ENCODE data around the gene CAP2. TPM values are rescaled to one million over a fixed set of nuclear protein-coding genes. Genes with fewer than 3 reads are reported as not detected.

CAP2 gene
- total and polyA plus RNA-seq, 12 donors = 42.0 to 211 (median 156) TPM

GRCh38 chr6:17450832-17451231 lies 57.4 kb downstream of the CAP2 start:
- intact Hi-C loops (cut with DNase I) = no loop called here
- H3K27ac ChIP-seq = no peak overlapping the region
- ATAC-seq = no peak

DNA sequence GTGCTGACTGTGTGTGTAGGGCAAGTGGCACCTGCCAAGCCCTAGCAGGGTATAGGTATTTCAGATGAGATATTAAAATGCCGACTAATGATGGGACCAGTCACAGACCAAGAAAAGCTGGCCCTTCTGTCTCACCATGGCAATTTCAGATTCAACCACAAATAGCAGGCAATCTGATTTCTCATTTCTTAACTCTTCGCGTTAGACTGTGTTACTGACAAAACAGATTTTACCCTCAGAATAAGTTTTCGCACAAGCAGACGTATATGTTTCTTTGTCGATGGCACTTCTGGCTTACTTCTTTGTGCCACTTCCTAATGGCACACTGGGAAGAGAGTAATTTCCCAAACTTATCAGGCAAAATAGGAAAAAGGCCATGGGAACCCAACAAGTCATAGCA lies 58.7 kb downstream of the CAP2 start:
- DNase-seq = no peak
- TF ChIP-seq, protein P1, sequence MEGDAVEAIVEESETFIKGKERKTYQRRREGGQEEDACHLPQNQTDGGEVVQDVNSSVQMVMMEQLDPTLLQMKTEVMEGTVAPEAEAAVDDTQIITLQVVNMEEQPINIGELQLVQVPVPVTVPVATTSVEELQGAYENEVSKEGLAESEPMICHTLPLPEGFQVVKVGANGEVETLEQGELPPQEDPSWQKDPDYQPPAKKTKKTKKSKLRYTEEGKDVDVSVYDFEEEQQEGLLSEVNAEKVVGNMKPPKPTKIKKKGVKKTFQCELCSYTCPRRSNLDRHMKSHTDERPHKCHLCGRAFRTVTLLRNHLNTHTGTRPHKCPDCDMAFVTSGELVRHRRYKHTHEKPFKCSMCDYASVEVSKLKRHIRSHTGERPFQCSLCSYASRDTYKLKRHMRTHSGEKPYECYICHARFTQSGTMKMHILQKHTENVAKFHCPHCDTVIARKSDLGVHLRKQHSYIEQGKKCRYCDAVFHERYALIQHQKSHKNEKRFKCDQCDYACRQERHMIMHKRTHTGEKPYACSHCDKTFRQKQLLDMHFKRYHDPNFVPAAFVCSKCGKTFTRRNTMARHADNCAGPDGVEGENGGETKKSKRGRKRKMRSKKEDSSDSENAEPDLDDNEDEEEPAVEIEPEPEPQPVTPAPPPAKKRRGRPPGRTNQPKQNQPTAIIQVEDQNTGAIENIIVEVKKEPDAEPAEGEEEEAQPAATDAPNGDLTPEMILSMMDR (IDR thresholded peaks at IDR 0.05) = no peak
- no peaks in the 10 kb centered on the region for H3K36me3 ChIP-seq
- H3K27ac ChIP-seq = no peak overlapping the region
- no peaks in the 10 kb centered on the region for H3K27me3 ChIP-seq
- no peaks in the 10 kb centered on the region for H3K9me3 ChIP-seq
- no peak overlapping the region for H3K4me3 ChIP-seq
- intact Hi-C loops (cut with DNase I) = no loop called here
- ATAC-seq = no peak
- H3K4me1 ChIP-seq = peaks cover 0 to 16% (median 0%) of the 10 kb centered on the region in 9 donors
- WGBS, 2 donors = 93 to 97% methylated on average over 6 of the region's 6 CpGs

More at GRCh38 chr6:17450832-17451231, 57.4 kb downstream of the CAP2 start:
- H3K9me3 ChIP-seq = no peaks in the 10 kb centered on the region
- TF ChIP-seq, protein P1 (IDR thresholded peaks at IDR 0.05) = no peak
- 19% methylated on average over 5 of the region's 5 CpGs for WGBS, 2 donors
- peaks cover 0 to 11% (median 0%) of the 10 kb centered on the region in 9 donors for H3K4me1 ChIP-seq
- no peaks in the 10 kb centered on the region for H3K27me3 ChIP-seq
- DNase-seq = no peak
- H3K36me3 ChIP-seq = no peaks in the 10 kb centered on the region
- no peak overlapping the region for H3K4me3 ChIP-seq

DNA sequence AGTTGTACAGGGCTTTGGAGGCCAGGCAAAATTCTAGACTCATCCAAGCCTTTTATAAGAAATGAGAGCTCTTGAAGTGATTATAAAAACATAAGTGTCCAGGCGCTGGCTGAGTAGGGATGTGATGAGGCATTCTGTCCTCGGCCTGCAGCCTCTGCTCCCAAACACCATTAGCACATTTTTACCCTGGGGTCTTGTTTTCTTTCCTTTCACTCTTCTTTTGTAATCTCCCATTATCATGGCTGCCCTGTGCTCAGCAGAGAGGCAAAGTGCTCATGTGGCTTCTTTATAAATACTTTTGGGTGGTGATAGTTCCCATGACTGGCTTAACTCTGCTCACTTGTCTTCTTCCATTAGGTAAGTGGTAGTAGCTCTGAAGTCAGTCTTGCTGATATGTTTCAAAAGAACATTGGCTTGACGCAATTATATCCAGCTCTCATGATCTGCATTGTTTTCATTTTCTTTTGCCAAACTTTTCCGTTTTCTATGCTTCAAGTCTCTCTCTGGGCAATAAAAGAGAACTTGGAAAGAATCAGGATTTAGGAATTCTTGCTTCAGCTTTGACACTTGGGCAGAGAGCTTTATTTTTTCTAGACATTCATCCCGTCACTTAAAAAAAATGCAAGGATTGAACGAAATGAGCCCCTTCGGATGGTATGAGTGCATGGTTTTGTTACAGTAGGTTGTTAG lies 61.1 kb downstream of the CAP2 start:
- no peak overlapping the region for H3K4me3 ChIP-seq
- peak in 6 of 8 donors; percentile 61 to 70 (median 66) for ATAC-seq
- WGBS, 2 donors = 57 to 74% methylated on average over 7 of the region's 7 CpGs
- intact Hi-C loops (cut with DNase I) = no loop called here
- H3K27me3 ChIP-seq = no peaks in the 10 kb centered on the region
- TF ChIP-seq, protein P1 (IDR thresholded peaks at IDR 0.05) = no peak
- H3K27ac ChIP-seq = peak overlapping the region in 2 of 10 donors; percentile 16 to 43
- no peaks in the 10 kb centered on the region for H3K36me3 ChIP-seq
- no peaks in the 10 kb centered on the region for H3K9me3 ChIP-seq
- peaks cover 0 to 25% (median 0%) of the 10 kb centered on the region in 9 donors for H3K4me1 ChIP-seq
- no peak for DNase-seq

DNA sequence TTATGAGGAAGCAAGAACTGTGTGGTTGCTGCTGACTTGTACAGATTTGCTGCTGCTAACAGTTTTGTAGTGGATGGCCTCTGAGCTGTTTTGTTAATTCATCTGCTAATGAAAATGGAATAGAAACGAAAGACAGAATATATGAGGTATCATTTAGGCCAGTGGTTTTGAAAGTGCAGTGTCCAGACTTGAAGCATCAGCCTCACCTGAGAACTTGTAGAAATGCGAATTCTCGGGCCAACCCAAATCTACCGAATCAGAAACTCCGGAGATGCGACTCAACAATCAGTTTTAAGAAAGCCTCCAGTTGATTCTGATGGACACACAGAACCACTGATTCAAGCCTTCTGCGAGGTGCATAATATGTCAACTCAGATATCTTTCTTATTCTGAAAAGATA lies 62.5 kb downstream of the CAP2 start:
- peak overlapping the region in 1 of 10 donors; percentile 1 for H3K27ac ChIP-seq
- TF ChIP-seq, protein P1 (IDR thresholded peaks at IDR 0.05) = no peak
- no peak overlapping the region for H3K4me3 ChIP-seq
- no peaks in the 10 kb centered on the region for H3K9me3 ChIP-seq
- DNase-seq (no peak), ATAC-seq (no peak)
- H3K36me3 ChIP-seq = no peaks in the 10 kb centered on the region
- intact Hi-C loops (cut with DNase I) = no loop called here
- H3K4me1 ChIP-seq = peaks cover 0 to 25% (median 0%) of the 10 kb centered on the region in 9 donors
- 90 to 95% methylated on average over 7 of the region's 7 CpGs for WGBS, 2 donors
- no peaks in the 10 kb centered on the region for H3K27me3 ChIP-seq
